Measurements from ENCODE around the gene STK39. TPM values are rescaled to one million over a fixed set of nuclear protein-coding genes. Genes with fewer than 3 reads are reported as not detected.
A peak's percentile ranks its signal among the peaks of the same experiment; 100 is the strongest.

Gene STK39
- total RNA-seq, 2 experiments from 2014 or later, result 43.1 TPM

- no peak overlapping the region for H3K4me3 Mint-ChIP-seq
- no peaks in the 10 kb centered on the region for H3K9me3 Mint-ChIP-seq
- H3K36me3 Mint-ChIP-seq (ENCODE audit: low read depth), result peaks cover 35% of the 10 kb centered on the region
- peaks cover 13% of the 10 kb centered on the region for H3K4me1 Mint-ChIP-seq (ENCODE audit: low read depth)
- H3K27me3 Mint-ChIP-seq (ENCODE audit: low read depth), result no peaks in the 10 kb centered on the region
- DNase-seq, result no peak
- intact Hi-C loops (cut with micrococcal nuclease), result no loop called here
- no peak overlapping the region for H3K27ac Mint-ChIP-seq
- CTCF ChIA-PET, result no interaction called here
Observed at GRCh38 chr2:168005586-168005985, 241.8 kb downstream of the STK39 start.

- Mint-ChIP-seq H3K27ac (no peak overlapping the region), H3K4me1 (ENCODE audit: low read depth) (peaks cover 13% of the 10 kb centered on the region), H3K27me3 (ENCODE audit: low read depth) (no peaks in the 10 kb centered on the region)
Observed at GRCh38 chr2:168003876-168004275, 243.5 kb downstream of the STK39 start.

GRCh38 chr2:168002021-168002553 lies 245.3 kb downstream of the STK39 start:
- H3K4me3 Mint-ChIP-seq, result no peak overlapping the region
- peak overlapping the region; percentile 34 for H3K27ac Mint-ChIP-seq
- peaks cover 27% of the 10 kb centered on the region for H3K36me3 Mint-ChIP-seq (ENCODE audit: low read depth)
- no peak for DNase-seq
- H3K9me3 Mint-ChIP-seq, result no peaks in the 10 kb centered on the region
- CTCF ChIA-PET, result no interaction called here
- peaks cover 13% of the 10 kb centered on the region for H3K4me1 Mint-ChIP-seq (ENCODE audit: low read depth)
- intact Hi-C loops (cut with micrococcal nuclease), result loop anchor here (2.0 kb wide), 1 partner anchor 139 kb away; no protein-coding TSS in a partner anchor
- no peaks in the 10 kb centered on the region for H3K27me3 Mint-ChIP-seq (ENCODE audit: low read depth)

More at GRCh38 chr2:168003876-168004275, 243.5 kb downstream of the STK39 start:
- Mint-ChIP-seq H3K9me3 (no peaks in the 10 kb centered on the region), H3K4me3 (no peak overlapping the region), H3K36me3 (ENCODE audit: low read depth) (peaks cover 36% of the 10 kb centered on the region)
- intact Hi-C loops (cut with micrococcal nuclease), result loop anchor here (2.0 kb wide), 1 partner anchor 141 kb away; no protein-coding TSS in a partner anchor
- CTCF ChIA-PET, result no interaction called here
- no peak for DNase-seq

- no peaks in the 10 kb centered on the region for H3K9me3 Mint-ChIP-seq
- H3K27me3 Mint-ChIP-seq (ENCODE audit: low read depth), result no peaks in the 10 kb centered on the region
- CTCF ChIA-PET, result interaction anchor here (1.0 kb wide), 1 partner anchor 18 kb away, joined by 3 read pairs; no protein-coding TSS in a partner anchor
- no peak for DNase-seq
- no peak overlapping the region for H3K27ac Mint-ChIP-seq
- H3K4me1 Mint-ChIP-seq (ENCODE audit: low read depth), result no peaks in the 10 kb centered on the region
- H3K4me3 Mint-ChIP-seq, result no peak overlapping the region
- H3K36me3 Mint-ChIP-seq (ENCODE audit: low read depth), result peaks cover 14% of the 10 kb centered on the region
- intact Hi-C loops (cut with micrococcal nuclease), result no loop called here
Observed at GRCh38 chr2:167992278-167992677, 255.1 kb downstream of the STK39 start.

- H3K4me3 Mint-ChIP-seq, result no peak overlapping the region
- no peaks in the 10 kb centered on the region for H3K27me3 Mint-ChIP-seq (ENCODE audit: low read depth)
- CTCF ChIA-PET, result no interaction called here
- no peak overlapping the region for H3K27ac Mint-ChIP-seq
- intact Hi-C loops (cut with micrococcal nuclease), result no loop called here
- DNase-seq, result no peak
- no peaks in the 10 kb centered on the region for H3K4me1 Mint-ChIP-seq (ENCODE audit: low read depth)
- peaks cover 7% of the 10 kb centered on the region for H3K36me3 Mint-ChIP-seq (ENCODE audit: low read depth)
- H3K9me3 Mint-ChIP-seq, result no peaks in the 10 kb centered on the region
Observed at GRCh38 chr2:167990062-167990461, 257.3 kb downstream of the STK39 start.

GRCh38 chr2:167988296-167988695 lies 259.1 kb downstream of the STK39 start:
- Mint-ChIP-seq H3K4me3 (no peak overlapping the region), H3K27ac (no peak overlapping the region), H3K36me3 (ENCODE audit: low read depth) (peaks cover 16% of the 10 kb centered on the region), H3K4me1 (ENCODE audit: low read depth) (no peaks in the 10 kb centered on the region), H3K9me3 (no peaks in the 10 kb centered on the region), H3K27me3 (ENCODE audit: low read depth) (no peaks in the 10 kb centered on the region)
- CTCF ChIA-PET, result interaction anchor here (1.9 kb wide), 1 partner anchor 131 kb away, joined by 5 read pairs; no protein-coding TSS in a partner anchor
- intact Hi-C loops (cut with micrococcal nuclease), result no loop called here
- no peak for DNase-seq

GRCh38 chr2:167987558-167987957 lies 259.8 kb downstream of the STK39 start:
- Mint-ChIP-seq H3K36me3 (ENCODE audit: low read depth) (peaks cover 21% of the 10 kb centered on the region), H3K9me3 (no peaks in the 10 kb centered on the region), H3K27me3 (ENCODE audit: low read depth) (no peaks in the 10 kb centered on the region), H3K4me1 (ENCODE audit: low read depth) (no peaks in the 10 kb centered on the region), H3K27ac (no peak overlapping the region), H3K4me3 (no peak overlapping the region)
- CTCF ChIA-PET, result interaction anchor here (1.9 kb wide), 1 partner anchor 132 kb away, joined by 5 read pairs; no protein-coding TSS in a partner anchor
- intact Hi-C loops (cut with micrococcal nuclease), result no loop called here
- no peak for DNase-seq

GRCh38 chr2:167987026-167987425 lies 260.4 kb downstream of the STK39 start:
- Mint-ChIP-seq H3K9me3 (no peaks in the 10 kb centered on the region), H3K36me3 (ENCODE audit: low read depth) (peaks cover 23% of the 10 kb centered on the region), H3K4me1 (ENCODE audit: low read depth) (no peaks in the 10 kb centered on the region), H3K27me3 (ENCODE audit: low read depth) (no peaks in the 10 kb centered on the region), H3K27ac (no peak overlapping the region), H3K4me3 (no peak overlapping the region)
- CTCF ChIA-PET, result interaction anchor here (1.9 kb wide), 1 partner anchor 132 kb away, joined by 5 read pairs; no protein-coding TSS in a partner anchor
- intact Hi-C loops (cut with micrococcal nuclease), result no loop called here
- no peak for DNase-seq

- H3K27ac Mint-ChIP-seq, result no peak overlapping the region
- intact Hi-C loops (cut with micrococcal nuclease), result no loop called here
- H3K4me1 Mint-ChIP-seq (ENCODE audit: low read depth), result no peaks in the 10 kb centered on the region
- CTCF ChIA-PET, result no interaction called here
- peaks cover 28% of the 10 kb centered on the region for H3K36me3 Mint-ChIP-seq (ENCODE audit: low read depth)
- DNase-seq, result no peak
- no peak overlapping the region for H3K4me3 Mint-ChIP-seq
- H3K9me3 Mint-ChIP-seq, result no peaks in the 10 kb centered on the region
- H3K27me3 Mint-ChIP-seq (ENCODE audit: low read depth), result no peaks in the 10 kb centered on the region
Observed at GRCh38 chr2:167986223-167986622, 261.2 kb downstream of the STK39 start.

- Mint-ChIP-seq H3K4me3 (no peak overlapping the region), H3K4me1 (ENCODE audit: low read depth) (no peaks in the 10 kb centered on the region), H3K9me3 (no peaks in the 10 kb centered on the region), H3K36me3 (ENCODE audit: low read depth) (peaks cover 50% of the 10 kb centered on the region), H3K27me3 (ENCODE audit: low read depth) (no peaks in the 10 kb centered on the region), H3K27ac (no peak overlapping the region)
- no peak for DNase-seq
- CTCF ChIA-PET, result interaction anchor here (0.6 to 0.9 kb wide), 2 partner anchors 137 to 607 kb away, joined by 3 read pairs; no protein-coding TSS in a partner anchor
- intact Hi-C loops (cut with micrococcal nuclease), result no loop called here
Observed at GRCh38 chr2:167981945-167982344, 265.4 kb downstream of the STK39 start.

- Mint-ChIP-seq H3K27me3 (ENCODE audit: low read depth) (no peaks in the 10 kb centered on the region), H3K36me3 (ENCODE audit: low read depth) (peaks cover 62% of the 10 kb centered on the region), H3K9me3 (peaks cover 3% of the 10 kb centered on the region), H3K27ac (no peak overlapping the region), H3K4me3 (no peak overlapping the region), H3K4me1 (ENCODE audit: low read depth) (no peaks in the 10 kb centered on the region)
- CTCF ChIA-PET, result no interaction called here
- DNase-seq, result no peak
- intact Hi-C loops (cut with micrococcal nuclease), result no loop called here
Observed at GRCh38 chr2:167980439-167980838, 267.0 kb downstream of the STK39 start.

- intact Hi-C loops (cut with micrococcal nuclease), result no loop called here
- CTCF ChIA-PET, result no interaction called here
Observed at GRCh38 chr2:167972746-167973145, 274.6 kb downstream of the STK39 start.

GRCh38 chr2:167972020-167972419 lies 275.4 kb downstream of the STK39 start:
- Mint-ChIP-seq H3K9me3 (peaks cover 11% of the 10 kb centered on the region), H3K36me3 (ENCODE audit: low read depth) (peaks cover 44% of the 10 kb centered on the region)
- CTCF ChIA-PET, result no interaction called here

More at GRCh38 chr2:167972746-167973145, 274.6 kb downstream of the STK39 start:
- H3K9me3 Mint-ChIP-seq, result peaks cover 11% of the 10 kb centered on the region
- no peak overlapping the region for H3K27ac Mint-ChIP-seq
- H3K27me3 Mint-ChIP-seq (ENCODE audit: low read depth), result no peaks in the 10 kb centered on the region
- H3K4me1 Mint-ChIP-seq (ENCODE audit: low read depth), result no peaks in the 10 kb centered on the region
- DNase-seq, result no peak
- H3K36me3 Mint-ChIP-seq (ENCODE audit: low read depth), result peaks cover 50% of the 10 kb centered on the region
- H3K4me3 Mint-ChIP-seq, result no peak overlapping the region

More at GRCh38 chr2:167972020-167972419, 275.4 kb downstream of the STK39 start:
- Mint-ChIP-seq H3K4me3 (no peak overlapping the region), H3K4me1 (ENCODE audit: low read depth) (no peaks in the 10 kb centered on the region), H3K27me3 (ENCODE audit: low read depth) (no peaks in the 10 kb centered on the region), H3K27ac (no peak overlapping the region)
- intact Hi-C loops (cut with micrococcal nuclease), result no loop called here
- no peak for DNase-seq

Data from activated naive CD4-positive, alpha-beta T cell treated with anti-CD3 and anti-CD28 coated beads for 36 hours (primary cell).